ENCODE data around the gene GNA14.

GRCh38 chr9:77651203-77651602, 3.1 kb upstream of the GNA14 start:
- TF ChIP-seq CTCF (IDR thresholded peaks at IDR 0.05), result no peak
- no peak for TF ChIP-seq POLR2A (IDR thresholded peaks at IDR 0.05)

Data from right lobe of liver (tissue), 4 donors.